WERI-Rb-1 (cell line): ENCODE measurements around the gene YWHAE.
"Not testable (repeated sequence)": the region's sequence is repeated elsewhere in the genome, so short reads cannot be mapped to it uniquely, and the experiment has no call there.

Source experiments
- DNase-seq: peaks from one replicate; pipeline ENCODE4 v3.0.0-alpha.2; 2020
- H3K27ac ChIP-seq: fragments of 250-450 bp; sonication (Bioruptor Pico); 2 replicates; pipeline ENCODE4 v1.5.1; 2020; ENCODE audit warnings: mild to moderate bottlenecking, moderate library complexity
- H3K27me3 ChIP-seq: fragments of 250-450 bp; sonication (Bioruptor Pico); 2 replicates; pipeline ENCODE4 v1.5.1; 2021; ENCODE audit warnings: mild to moderate bottlenecking, low read depth, moderate library complexity; ENCODE audit not compliant: insufficient read depth, severe bottlenecking
- H3K36me3 ChIP-seq: fragments of 250-450 bp; sonication (Bioruptor Pico); 2 replicates; pipeline ENCODE4 v1.5.1; 2020; ENCODE audit warnings: mild to moderate bottlenecking, moderate library complexity
- H3K4me3 ChIP-seq: 2 replicates; pipeline ENCODE4 v1.5.1; 2011; ENCODE audit warnings: low read depth, mild to moderate bottlenecking, control low read depth, low read length
- H3K9me3 ChIP-seq: fragments of 250-450 bp; sonication (Bioruptor Pico); 2 replicates; pipeline ENCODE4 v1.5.1; 2021; ENCODE audit warnings: mild to moderate bottlenecking, moderate library complexity; ENCODE audit not compliant: severe bottlenecking
- CTCF ChIP-seq: IDR thresholded peaks from 2 replicates; pipeline ENCODE4 v1.5.1; 2011; ENCODE audit warnings: low read depth, mild to moderate bottlenecking, control low read depth, inconsistent platforms, low read length

The YWHAE gene

GRCh38 chr17:1399679-1400512, at the start of gene YWHAE:
Gene YWHAE (minus strand): TSS chr17:1400222. CDS start chr17:1400110, 112 bp downstream.
- Histone ChIP-seq H3K27me3 (no peaks in the 10 kb centered on the region), H3K36me3 (peaks cover 44% of the 10 kb centered on the region), H3K4me3 (peak within 1 kb of the TSS; percentile 98), H3K27ac (peak within 1 kb of the TSS; percentile 100), H3K9me3 (peaks cover 5% of the 10 kb centered on the region)
- no peak for TF ChIP-seq CTCF
- DNase-seq = peak; percentile 98

GRCh38 chr17:1449412-1449967, 49.5 kb upstream of the YWHAE start:
- no peak for DNase-seq
- Histone ChIP-seq H3K4me3 (no peak overlapping the region), H3K27ac (no peak overlapping the region), H3K36me3 (peaks cover 28% of the 10 kb centered on the region), H3K27me3 (no peaks in the 10 kb centered on the region), H3K9me3 (no peaks in the 10 kb centered on the region)
- no peak for TF ChIP-seq CTCF

- Histone ChIP-seq H3K36me3 (peaks cover 22% of the 10 kb centered on the region), H3K9me3 (no peaks in the 10 kb centered on the region)
Measured at GRCh38 chr17:1447052-1447451, 47.0 kb upstream of the YWHAE start.

GRCh38 chr17:1446201-1446600, 46.2 kb upstream of the YWHAE start:
- no peaks in the 10 kb centered on the region for H3K9me3 ChIP-seq
- no peak for DNase-seq
- H3K27me3 ChIP-seq = no peaks in the 10 kb centered on the region
- no peak for TF ChIP-seq CTCF
- no peak overlapping the region for H3K4me3 ChIP-seq
- no peak overlapping the region for H3K27ac ChIP-seq
- H3K36me3 ChIP-seq = peaks cover 22% of the 10 kb centered on the region

More at GRCh38 chr17:1447052-1447451, 47.0 kb upstream of the YWHAE start:
- DNase-seq = no peak
- Histone ChIP-seq H3K27me3 (no peaks in the 10 kb centered on the region), H3K27ac (no peak overlapping the region), H3K4me3 (no peak overlapping the region)
- TF ChIP-seq CTCF = no peak

- H3K9me3 ChIP-seq, H3K4me3 ChIP-seq, DNase-seq, H3K27ac ChIP-seq, H3K27me3 ChIP-seq: not testable (repeated sequence)
- peaks cover 21% of the 10 kb centered on the region for H3K36me3 ChIP-seq
Measured at GRCh38 chr17:1445695-1446094, 45.7 kb upstream of the YWHAE start.

- H3K27ac ChIP-seq, H3K9me3 ChIP-seq, H3K4me3 ChIP-seq, H3K36me3 ChIP-seq, H3K27me3 ChIP-seq, DNase-seq: not testable (repeated sequence)
Measured at GRCh38 chr17:1442721-1443120, 42.7 kb upstream of the YWHAE start.

- no peak for DNase-seq
- no peak for TF ChIP-seq CTCF
- Histone ChIP-seq H3K27me3 (no peaks in the 10 kb centered on the region), H3K9me3 (no peaks in the 10 kb centered on the region), H3K4me3 (no peak overlapping the region), H3K36me3 (peaks cover 7% of the 10 kb centered on the region), H3K27ac (no peak overlapping the region)
Measured at GRCh38 chr17:1442187-1442586, 42.2 kb upstream of the YWHAE start.
